DMS153 treated with DMSO at 0.1 percent for 48 hours (cell line): ENCODE measurements around the gene SNX11.
A peak's percentile ranks its signal among the peaks of the same experiment; 100 is the strongest.

Experiments used
- DNase-seq: peaks from one replicate; lab custom pipeline; 2025; ENCODE audit not compliant: unreplicated experiment; lab: John Stamatoyannopoulos, UW

SNX11 gene

DNA sequence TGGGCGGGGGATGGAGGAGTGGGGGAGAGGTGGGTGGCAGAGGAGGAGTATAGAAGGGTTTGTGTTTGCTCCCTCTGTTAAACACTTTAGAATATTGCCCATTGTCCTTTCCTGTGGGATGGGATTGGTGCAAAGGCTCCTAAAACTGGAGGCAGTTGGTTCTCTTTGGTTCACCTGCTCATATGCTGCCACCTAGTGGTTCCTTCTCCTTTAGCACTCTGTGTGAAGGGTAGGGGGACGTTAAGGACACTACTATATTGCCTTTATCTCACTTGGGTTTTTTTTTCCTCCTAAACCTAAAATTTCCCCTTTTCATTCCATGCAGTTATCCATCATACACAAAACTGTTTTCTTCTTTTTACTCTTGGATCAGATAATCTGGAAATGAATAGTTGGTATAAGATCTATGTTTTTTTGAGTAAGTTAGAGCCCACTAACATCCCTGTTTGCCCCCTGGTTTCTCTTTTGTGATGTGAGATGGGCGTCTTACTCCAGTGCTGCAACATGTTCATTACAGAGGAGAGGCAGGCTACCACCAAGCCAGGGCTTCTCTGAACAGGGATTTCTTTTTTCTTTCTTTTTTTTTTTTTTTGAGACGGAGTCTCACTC lies 23.8 kb downstream of the SNX11 start:
- DNase-seq, result peak; percentile 80

DNA sequence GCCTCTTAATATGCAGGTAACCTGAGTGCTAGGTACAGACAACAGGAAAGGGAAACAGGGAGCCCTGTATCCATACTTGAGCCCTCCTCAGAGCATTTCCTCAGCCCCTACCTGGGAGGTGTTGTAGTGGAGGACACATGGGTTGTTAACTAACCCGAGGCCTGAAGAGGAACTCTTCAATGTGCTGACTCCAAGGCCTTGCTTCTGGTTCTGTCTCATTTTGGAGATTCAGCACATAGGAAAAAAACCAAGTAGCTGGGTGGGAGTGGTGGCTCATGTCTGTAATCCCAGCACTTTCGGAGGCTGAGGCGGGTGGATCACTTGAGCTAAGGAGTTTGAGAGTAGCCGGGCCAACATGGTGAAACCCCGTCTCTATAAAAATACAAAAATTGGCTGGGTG lies 24.8 kb downstream of the SNX11 start:
- no peak for DNase-seq

DNA sequence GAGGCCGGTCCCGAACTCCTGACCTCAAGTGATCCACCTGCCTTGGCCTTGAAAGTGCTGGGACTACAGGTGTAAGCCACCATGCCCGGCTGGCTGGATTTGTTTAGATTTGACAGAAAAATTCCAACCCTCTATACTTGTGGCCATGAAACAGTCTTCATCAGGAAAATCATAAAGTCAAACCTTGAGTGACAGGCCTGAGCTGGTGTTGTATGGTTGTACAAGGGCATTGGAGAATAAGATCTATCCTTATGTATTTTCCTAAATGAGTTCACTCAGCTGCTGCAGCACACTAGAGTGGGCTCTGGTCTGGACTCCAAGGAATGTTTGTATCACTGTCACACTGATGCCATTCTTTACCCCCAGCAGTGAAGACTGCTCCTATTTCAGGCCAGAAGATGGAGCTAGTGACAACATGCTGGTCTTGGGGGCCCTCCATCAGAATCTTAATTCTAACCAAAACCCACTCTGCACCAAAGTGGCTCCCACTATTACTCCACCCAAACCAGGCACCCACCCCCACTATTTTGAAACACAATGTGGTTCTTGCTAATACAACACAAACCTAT lies 27.4 kb downstream of the SNX11 start:
- DNase-seq, result no peak

DNA sequence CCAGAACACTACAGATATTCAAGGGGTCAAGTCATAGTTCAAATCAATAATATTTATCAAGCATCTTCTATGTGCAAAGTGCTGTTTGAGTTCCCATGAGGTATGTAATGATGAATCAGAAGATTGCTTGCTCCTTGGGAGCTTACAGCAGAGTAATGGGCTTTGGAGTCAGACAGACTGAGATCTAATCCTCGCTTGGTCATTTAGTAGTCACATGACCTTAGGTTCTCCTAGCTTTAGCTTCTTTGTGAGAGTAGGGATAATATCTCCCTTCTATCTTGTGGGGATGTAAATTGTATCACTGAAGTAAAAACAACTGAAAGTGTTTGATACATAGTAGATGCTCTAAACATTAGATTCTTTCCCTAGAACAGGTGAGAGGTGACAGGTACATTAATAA lies 30.1 kb downstream of the SNX11 start:
- DNase-seq, result no peak

DNA sequence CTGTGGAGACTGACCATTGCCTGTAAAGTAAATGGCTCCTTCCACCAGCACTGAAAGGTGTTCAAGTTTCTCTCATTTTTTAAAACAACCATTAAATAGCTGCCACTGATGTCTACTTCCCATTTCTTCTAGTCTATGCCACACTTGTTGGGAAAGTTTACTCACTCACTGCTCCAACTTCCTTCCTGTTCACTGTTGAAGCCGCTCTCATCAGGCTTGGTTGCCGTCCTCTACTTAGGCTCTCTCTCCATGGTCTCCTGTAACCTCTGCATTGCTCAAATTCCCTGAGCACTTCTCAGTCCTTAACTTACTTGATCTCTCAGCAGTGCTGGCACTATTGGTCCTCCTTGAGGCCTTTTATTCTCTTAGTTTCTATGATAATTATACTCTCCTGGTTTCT lies 32.4 kb downstream of the SNX11 start:
- no peak for DNase-seq

DNA sequence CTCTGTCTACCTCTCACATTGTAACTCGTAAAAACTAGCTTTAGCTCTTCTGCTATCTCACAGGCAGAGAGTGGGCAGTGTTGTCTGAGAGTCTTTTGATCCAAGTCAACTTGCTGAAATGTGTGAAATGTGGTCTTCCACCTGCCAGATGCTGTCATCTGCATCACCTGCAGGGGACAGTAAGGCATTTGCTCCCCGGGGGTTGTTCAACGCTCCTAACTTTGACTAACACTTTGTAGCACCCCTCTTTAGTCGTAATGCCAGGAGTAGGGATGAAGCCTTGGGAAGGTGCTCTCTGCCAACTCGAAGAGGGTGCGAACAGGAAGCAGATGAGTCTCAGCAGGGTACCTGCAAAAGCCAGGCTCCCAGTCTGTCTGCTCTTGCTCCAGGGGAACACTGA lies 36.1 kb downstream of the SNX11 start:
- no peak for DNase-seq

DNA sequence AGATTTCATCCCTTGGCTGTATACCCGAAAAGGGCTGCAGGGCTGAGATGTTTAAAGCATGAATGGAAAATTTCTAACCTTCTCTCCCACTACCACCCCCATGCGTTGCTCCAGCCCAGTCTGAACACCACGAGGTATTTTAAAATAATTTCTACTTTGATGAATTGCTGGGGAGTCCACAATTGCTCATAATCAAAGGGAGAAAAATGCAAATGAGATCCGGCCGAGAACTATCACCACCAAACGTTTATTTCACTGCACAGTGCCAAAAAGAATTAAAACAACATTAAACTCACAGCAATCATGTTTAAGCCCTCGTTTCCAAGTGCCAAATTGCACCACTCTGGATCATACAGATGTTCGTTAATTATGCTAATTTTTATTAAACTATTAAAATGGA lies 36.7 kb downstream of the SNX11 start:
- no peak for DNase-seq

DNA sequence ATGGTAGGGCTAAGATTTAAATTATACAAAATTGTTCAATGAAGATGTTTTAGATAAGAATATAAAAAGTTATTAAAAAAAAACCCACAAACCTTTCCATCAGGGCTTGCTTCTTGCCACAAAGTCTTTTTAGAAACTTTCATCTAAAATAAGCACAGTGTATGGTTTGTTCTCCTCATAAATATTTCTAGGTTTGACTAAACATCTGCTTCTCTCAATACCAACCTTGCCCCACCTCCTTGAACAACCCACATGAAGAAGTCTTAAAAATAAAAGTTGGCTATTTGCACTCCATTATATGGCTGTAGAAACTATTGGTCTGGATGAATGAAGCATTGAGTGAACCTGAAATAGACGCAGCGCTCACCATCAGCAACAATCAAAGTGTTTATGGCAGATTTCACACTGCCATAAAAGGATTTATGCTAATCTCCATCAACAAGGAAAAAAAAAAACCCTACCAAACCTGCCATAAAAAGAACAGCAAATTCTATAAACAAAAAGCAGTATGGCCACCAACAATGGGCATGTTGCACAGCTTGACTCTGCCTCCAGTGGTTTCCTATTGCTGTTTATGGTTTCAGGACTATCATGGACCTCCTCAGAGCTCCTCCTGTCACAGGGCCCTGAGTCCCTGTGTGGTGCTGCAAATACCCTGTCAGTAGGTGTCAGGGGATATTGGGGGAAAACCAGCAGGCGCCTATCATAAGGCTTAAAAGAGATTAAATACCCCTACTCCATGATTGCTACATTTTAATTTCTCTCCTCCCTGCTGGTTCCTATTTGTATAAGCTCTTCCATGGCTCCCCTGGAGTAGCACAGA lies 37.6 kb downstream of the SNX11 start:
- no peak for DNase-seq

DNA sequence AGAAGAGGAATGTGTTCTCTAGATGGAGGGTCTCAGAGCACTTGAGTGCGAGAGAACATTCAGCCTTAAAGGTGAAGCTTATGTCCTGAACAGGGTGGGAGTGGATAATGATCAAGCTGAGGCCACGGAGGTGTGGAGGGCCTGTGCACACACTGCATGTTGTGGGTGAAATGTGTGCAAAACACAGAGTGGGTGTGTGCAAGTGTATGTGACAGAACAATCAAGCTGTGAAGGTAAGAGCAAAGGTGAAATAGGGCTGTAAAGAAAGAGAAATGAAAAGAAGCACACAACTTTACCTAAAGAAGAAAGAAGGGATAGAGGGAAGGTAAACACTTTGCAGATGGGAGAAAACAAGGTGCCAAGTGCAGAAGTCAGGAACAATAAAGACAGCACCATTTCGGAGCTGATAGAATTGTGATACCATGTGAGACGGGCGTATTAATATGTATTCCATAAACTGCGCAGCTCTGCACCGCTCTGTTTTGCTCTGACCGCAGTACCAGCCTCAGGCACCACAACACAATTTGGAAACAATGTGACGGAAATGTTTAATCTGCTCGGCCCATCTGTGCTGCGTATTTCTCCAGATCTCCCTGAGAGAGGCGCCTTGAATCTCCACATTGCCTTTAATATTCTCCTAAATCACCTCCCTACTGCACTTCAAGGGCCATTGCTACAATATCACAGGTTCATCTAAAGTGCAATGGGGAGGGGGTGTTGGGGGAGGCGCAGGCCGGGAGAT lies 40.6 kb downstream of the SNX11 start:
- DNase-seq, result no peak

DNA sequence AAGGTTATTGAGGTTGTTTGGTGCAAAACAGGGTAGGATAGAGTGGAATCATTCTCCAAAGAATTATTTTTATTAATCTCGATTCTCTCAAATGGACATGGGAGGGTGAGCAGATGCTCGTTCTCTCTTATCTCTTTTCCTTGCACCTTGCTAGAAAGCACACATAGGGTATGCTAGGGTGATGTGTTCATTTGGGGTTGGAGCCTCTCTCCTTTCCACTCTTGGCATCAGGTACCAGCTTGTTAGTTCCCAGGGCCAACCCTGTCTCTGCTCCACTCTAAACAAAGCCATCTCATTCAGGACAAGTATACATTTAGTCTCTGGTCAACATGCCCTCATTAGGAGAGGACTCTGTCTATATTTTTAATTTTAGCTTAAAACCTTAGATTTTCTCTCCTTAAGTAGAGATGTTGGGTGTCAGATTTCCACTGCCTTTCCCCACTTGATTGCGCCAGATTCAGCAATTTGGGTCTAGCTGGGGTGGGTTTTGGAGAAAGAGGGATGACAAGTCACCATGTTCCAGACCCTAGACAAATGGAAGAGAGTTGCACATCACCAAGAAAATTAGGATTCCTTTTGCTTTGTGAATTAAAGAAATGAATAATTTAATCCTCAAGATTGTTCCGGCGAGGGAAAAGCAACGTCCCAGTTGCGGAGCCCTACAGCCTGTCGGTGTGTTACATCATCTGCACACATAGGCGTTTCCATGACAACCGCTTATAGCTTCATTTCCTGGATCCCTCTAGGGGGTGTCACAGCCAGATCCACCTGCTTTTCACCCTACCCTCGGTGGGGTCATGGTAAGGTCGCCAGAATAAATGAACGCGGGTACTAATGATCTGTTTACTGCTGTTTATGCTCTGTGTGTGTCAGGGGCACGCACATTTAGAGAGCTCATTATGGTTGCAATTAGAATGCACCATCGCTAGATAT lies 41.6 kb downstream of the SNX11 start:
- DNase-seq, result no peak

DNA sequence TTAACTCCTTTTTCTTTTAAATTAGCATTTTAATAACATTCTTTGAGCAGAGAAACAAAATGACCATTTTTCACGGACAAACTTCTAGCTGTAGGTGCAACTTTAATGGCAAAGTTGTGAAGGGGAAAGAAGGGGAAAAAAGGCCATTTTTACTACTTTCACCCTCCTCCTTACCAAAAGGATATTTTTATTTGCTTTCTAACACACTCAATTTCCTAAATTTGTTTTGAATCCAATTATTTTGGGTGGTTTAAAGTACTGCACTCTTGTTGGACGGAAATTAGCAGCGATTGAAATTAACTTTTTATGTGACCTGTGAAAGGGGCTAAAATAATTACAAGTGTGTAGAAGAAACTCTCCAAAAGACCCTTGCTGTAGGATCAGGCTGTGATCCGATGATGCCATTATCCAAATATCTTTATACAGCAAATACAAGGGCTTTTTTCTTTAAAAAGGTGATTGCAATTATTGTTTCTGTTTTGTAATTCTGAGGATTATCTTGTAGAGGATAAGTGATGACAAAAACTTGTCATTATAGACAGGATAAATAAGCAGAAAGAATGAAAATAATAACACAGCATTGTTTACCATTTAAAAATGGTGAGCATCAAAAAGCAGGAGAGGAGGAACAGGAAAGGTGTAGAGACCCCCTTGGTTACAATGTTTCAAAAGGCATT lies 42.4 kb downstream of the SNX11 start:
- no peak for DNase-seq

DNA sequence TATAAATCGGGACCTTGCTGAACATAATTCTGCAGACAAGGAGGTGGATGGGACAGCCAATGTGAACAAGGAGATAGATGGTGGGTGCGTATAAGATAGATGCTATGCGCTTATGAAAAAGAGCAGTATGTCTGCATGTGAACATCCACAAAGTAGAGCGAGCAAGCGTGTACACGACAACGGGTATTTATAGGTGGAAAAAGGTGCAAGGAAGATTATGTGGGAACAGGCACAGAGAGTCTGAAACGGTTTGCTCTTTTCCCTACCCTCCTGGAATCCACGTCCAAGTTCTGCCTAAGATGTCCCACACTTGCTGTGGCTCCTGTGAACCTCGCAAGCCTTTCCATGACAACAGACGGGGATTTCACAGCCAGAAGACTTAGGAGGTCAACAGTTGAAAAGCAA lies 43.0 kb downstream of the SNX11 start:
- DNase-seq, result no peak

DNA sequence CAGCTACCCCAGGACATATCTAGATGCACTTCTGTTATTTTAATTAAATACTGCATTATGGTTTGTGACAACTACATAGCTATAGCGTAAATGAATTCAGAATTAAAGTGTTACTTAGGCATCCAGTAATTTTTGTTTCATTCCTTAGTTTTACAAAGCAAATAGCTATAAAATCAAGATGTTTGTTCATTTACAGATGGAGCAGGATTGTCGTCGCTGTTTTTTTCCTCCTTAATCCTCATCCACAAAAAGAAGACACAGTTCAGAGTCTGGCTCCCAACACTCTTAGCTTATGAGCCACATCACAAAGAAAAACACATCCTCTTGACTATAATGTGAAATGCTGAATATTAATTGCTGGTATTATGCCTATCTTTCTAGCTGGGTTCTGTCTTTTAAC lies 43.7 kb downstream of the SNX11 start:
- no peak for DNase-seq

DNA sequence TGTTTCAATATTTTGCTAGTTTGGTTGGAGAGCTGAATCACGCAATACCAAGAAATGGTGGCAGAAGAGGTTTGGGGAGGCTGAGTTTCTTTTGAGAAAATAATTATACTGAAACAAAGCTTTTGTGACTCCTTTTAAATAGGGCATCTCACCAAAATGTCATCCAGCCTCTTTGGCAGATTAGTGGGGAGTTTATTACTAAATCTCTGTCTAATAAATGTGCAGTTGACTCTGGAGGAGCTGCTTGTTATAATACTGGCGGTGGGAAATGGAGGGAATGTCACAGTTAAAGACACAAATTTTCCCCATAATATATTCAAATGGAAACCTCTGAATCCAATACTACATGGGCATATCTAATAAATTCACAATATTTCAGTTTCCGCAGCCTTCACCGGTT lies 44.7 kb downstream of the SNX11 start:
- DNase-seq, result no peak

DNA sequence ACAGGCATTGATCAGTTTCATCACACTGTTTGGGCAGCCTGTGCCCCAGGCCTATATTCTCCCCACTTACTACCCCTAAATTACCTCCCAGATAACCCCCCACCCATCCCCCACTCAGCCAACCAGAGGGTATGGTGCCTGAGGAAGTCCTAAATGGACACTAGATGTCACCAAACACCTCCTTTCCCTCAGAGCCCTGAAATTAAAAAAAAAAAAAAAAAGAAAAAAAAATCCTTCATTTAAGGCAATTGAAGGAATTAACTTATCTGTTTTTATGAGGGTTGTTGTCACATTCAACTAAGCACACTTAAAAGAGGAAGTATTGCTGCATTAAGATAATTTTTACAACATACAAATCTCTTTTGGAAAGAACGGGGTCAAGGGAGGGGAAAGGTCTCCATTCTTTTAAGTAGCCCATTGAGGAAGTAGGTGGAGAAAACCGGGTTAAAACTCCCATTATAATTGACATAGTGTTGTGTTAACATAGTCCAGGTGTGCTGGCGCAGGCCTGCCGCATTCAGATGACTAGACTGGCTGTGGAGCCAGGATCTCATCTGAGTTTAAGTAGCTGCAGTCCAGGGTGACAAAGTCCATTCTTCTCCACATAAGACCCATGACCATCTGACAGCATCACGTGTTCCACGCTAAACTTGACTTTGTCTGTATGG lies 46.3 kb downstream of the SNX11 start:
- DNase-seq, result peak; percentile 66

DNA sequence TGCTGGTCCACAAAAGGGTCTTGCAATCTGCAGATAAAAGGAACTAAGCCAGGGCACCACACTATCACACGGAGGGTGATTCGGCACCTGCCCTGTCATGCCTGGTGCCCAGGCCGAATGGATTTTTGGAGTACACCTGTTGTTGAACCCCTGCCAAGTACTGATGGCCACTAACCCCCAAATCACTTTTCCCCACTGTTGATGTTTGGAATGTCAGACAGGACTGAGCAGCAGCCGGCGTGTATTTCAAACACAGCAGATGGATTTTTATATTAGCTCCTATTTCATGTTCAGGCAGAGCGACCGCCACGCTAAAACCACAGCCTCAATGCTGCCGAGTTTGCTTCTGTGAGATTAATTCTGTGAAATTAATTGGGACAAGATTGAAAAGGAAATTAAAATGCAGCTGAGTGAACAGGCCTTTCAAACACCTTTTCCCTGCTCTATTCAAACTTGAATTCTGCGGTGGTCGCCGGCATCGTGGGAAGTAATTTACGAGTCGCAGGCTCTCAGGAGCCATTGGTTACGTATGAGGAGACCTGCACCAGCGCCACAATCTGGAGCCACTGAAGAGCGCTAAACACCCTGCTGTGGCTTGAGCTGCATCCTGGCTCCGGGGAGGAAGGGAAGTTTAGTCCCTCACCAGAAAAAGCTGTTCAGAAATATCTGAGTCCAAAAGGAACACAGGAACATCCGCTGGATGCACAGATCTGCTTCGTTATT lies 48.5 kb downstream of the SNX11 start:
- DNase-seq, result peak; percentile 20

DNA sequence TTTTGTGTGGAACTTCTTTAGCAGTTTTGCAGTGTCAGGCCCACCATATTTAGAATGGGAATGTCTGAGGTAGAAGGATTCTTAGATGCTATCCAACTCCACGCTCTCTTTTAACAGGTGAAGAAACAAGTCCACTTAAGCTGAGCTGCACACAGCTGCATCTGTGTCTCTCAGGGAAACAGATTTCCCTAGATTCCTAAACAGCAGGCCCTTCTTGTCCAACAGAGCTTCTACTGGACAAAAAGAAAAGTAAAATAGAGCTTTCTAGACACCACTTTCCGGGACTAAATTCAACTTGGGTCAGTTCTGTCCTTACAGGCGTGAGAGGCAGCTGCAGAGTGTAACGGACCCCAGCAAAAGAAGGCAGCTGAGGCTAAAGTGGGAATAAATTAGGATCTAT lies 51.7 kb downstream of the SNX11 start:
- DNase-seq, result no peak

DNA sequence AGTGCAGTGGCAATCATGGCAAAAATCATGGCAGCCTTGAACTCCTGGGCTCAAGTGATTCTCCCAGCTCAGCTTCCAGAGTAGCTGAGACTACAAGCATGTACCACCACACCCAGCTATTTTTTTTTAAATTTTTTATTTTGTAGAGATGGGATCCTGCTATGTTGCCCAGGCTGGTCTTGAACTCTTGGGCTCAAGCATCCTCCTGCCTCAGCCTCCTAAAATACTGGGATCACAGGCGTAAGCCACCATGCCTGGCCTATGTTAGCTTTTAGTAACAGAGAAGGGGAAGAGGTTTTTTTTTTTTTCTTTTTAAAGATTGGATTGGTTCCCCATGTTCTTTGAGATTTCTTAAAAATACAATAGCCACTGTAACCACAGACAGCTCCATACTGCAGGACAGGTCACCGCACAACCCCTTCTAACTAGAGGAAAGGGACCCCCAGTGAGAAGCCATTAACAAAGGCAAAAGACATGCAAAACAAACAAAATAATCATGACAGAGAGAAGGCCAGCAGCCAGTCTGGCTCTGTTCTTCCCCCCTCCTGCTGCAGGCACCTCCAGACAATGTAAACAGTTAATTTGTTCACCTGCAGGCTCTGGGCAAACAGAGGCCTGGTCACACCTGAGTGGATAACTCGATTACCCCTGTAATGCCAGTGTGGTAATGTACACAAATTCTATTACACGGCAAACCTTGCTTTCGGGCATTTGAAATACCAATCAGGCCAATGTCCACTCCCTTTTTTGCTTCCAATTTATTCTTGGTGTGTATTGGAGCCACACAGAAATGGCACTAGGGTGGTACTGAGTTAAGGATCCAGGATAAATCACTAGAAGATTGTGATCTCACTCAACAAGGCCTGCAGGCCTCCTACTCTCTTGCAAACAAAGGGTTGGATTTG lies 52.9 kb downstream of the SNX11 start:
- peak; percentile 91 for DNase-seq
